Mesendoderm (in vitro differentiated cells): ENCODE results near the gene FRMD3.

Source experiments
- DNase-seq: peaks from one replicate; pipeline ENCODE4 v3.0.0; 2013
- H2AK5ac ChIP-seq: 2 replicates; pipeline ENCODE4 v1.6.1; 2013; ENCODE audit warnings: low read length, inconsistent platforms
- H2BK120ac ChIP-seq: 2 replicates; pipeline ENCODE4 v1.6.1; 2013; ENCODE audit warnings: low read depth, mild to moderate bottlenecking, low read length, moderate library complexity, mixed read lengths
- H2BK15ac ChIP-seq: replicated peaks from 2 replicates; pipeline ENCODE4 v1.6.1; 2013; ENCODE audit warnings: low read depth, mild to moderate bottlenecking, moderate library complexity
- H2BK5ac ChIP-seq: 2 replicates; pipeline ENCODE4 v1.6.1; 2013; ENCODE audit warnings: low read length, inconsistent platforms
- H3K18ac ChIP-seq: 2 replicates; pipeline ENCODE4 v1.6.1; 2013; ENCODE audit warnings: mild to moderate bottlenecking, low read length, mixed read lengths
- H3K23ac ChIP-seq: one replicate; pipeline ENCODE4 v1.6.1; 2013; ENCODE audit warnings: low read length
- H3K27ac ChIP-seq: 2 replicates; pipeline ENCODE4 v1.5.1; 2013; ENCODE audit warnings: low read depth, mild to moderate bottlenecking, inconsistent platforms, low read length, moderate library complexity
- H3K27me3 ChIP-seq: 2 replicates; pipeline ENCODE4 v1.6.1; 2013; ENCODE audit warnings: low read length, control low read depth, mild to moderate bottlenecking, inconsistent platforms; ENCODE audit not compliant: insufficient read depth, poor library complexity
- H3K36me3 ChIP-seq: 2 replicates; pipeline ENCODE4 v1.6.1; 2013; ENCODE audit warnings: low read length, inconsistent platforms; ENCODE audit not compliant: control insufficient read depth, insufficient read depth
- H3K4ac ChIP-seq: one replicate; pipeline ENCODE4 v1.6.1; 2013; ENCODE audit warnings: low read depth, mild to moderate bottlenecking, low read length, moderate library complexity
- H3K4me1 ChIP-seq: 2 replicates; pipeline ENCODE4 v1.6.1; 2013; ENCODE audit warnings: low read depth, low read length, inconsistent platforms; ENCODE audit not compliant: control insufficient read depth
- H3K4me2 ChIP-seq: 2 replicates; pipeline ENCODE4 v1.6.1; 2013; ENCODE audit warnings: low read length
- H3K4me3 ChIP-seq: 2 replicates; pipeline ENCODE4 v1.5.1; 2013; ENCODE audit warnings: mild to moderate bottlenecking, low read length
- H3K56ac ChIP-seq: one replicate; pipeline ENCODE4 v1.6.1; 2013; ENCODE audit warnings: low read length
- H3K79me1 ChIP-seq: 2 replicates; pipeline ENCODE4 v1.6.1; 2013; ENCODE audit warnings: low read length, inconsistent platforms
- H3K79me2 ChIP-seq: 2 replicates; pipeline ENCODE4 v1.6.1; 2013; ENCODE audit warnings: mild to moderate bottlenecking, low read length; ENCODE audit not compliant: control insufficient read depth, insufficient read depth
- H3K9ac ChIP-seq: 2 replicates; pipeline ENCODE4 v1.6.1; 2013; ENCODE audit warnings: low read length, inconsistent platforms
- H4K5ac ChIP-seq: one replicate; pipeline ENCODE4 v1.6.1; 2013; ENCODE audit warnings: low read length
- H4K8ac ChIP-seq: one replicate; pipeline ENCODE4 v1.6.1; 2013; ENCODE audit warnings: low read depth, mild to moderate bottlenecking, control low read depth, low read length, moderate library complexity
- WGBS: extraction: QIAGEN DNeasy Blood & Tissue Kit; methylation state at CpG from one replicate; pipeline ENCODE4 v1.1.7; 2013; ENCODE audit warnings: low lambda C conversion rate, missing lambda C conversion rate; ENCODE audit not compliant: insufficient coverage; ENCODE audit errors: extremely low coverage; 5-methylcytosine and 5-hydroxymethylcytosine counted together

The FRMD3 gene

GRCh38 chr9:83419961-83420360 lies 118.2 kb downstream of the FRMD3 start:
- no CpG with 5 or more reads among the region's 4 CpGs for WGBS

GRCh38 chr9:83418283-83418682 lies 119.9 kb downstream of the FRMD3 start:
- no peak overlapping the region for H3K23ac ChIP-seq
- H3K27me3 ChIP-seq, result no peaks in the 10 kb centered on the region
- no peak overlapping the region for H3K9ac ChIP-seq
- H3K4me3 ChIP-seq, result no peak overlapping the region
- no peak overlapping the region for H4K5ac ChIP-seq
- no peak overlapping the region for H4K8ac ChIP-seq
- no peaks in the 10 kb centered on the region for H3K4me1 ChIP-seq
- no peaks in the 10 kb centered on the region for H3K79me1 ChIP-seq
- H3K27ac ChIP-seq, result no peak overlapping the region
- no peak overlapping the region for H2BK5ac ChIP-seq
- no peak overlapping the region for H3K56ac ChIP-seq
- no peak overlapping the region for H2AK5ac ChIP-seq
- no peak overlapping the region for H2BK15ac ChIP-seq
- no peak overlapping the region for H3K18ac ChIP-seq
- no peak overlapping the region for H3K4ac ChIP-seq
- no peaks in the 10 kb centered on the region for H3K79me2 ChIP-seq
- H2BK120ac ChIP-seq, result no peak overlapping the region
- no peaks in the 10 kb centered on the region for H3K36me3 ChIP-seq
- no peak for DNase-seq
- WGBS, result no CpG with 5 or more reads among the region's 1 CpG
- H3K4me2 ChIP-seq, result no peak overlapping the region

More at GRCh38 chr9:83419961-83420360, 118.2 kb downstream of the FRMD3 start:
- H3K4me2 ChIP-seq, result no peak overlapping the region
- H3K27me3 ChIP-seq, result no peaks in the 10 kb centered on the region
- no peak overlapping the region for H2AK5ac ChIP-seq
- H4K8ac ChIP-seq, result no peak overlapping the region
- H2BK120ac ChIP-seq, result no peak overlapping the region
- no peak overlapping the region for H3K56ac ChIP-seq
- H3K4me1 ChIP-seq, result no peaks in the 10 kb centered on the region
- H3K23ac ChIP-seq, result no peak overlapping the region
- H3K9ac ChIP-seq, result no peak overlapping the region
- H3K79me2 ChIP-seq, result no peaks in the 10 kb centered on the region
- H3K18ac ChIP-seq, result no peak overlapping the region
- no peaks in the 10 kb centered on the region for H3K36me3 ChIP-seq
- H3K27ac ChIP-seq, result no peak overlapping the region
- no peak overlapping the region for H4K5ac ChIP-seq
- H3K4ac ChIP-seq, result no peak overlapping the region
- H3K4me3 ChIP-seq, result no peak overlapping the region
- DNase-seq, result no peak
- H3K79me1 ChIP-seq, result no peaks in the 10 kb centered on the region
- H2BK5ac ChIP-seq, result no peak overlapping the region
- H2BK15ac ChIP-seq, result no peak overlapping the region

- Histone ChIP-seq H3K27me3 (no peaks in the 10 kb centered on the region), H3K4me2 (no peak overlapping the region), H3K9ac (no peak overlapping the region), H2BK15ac (no peak overlapping the region), H2AK5ac (no peak overlapping the region), H4K5ac (no peak overlapping the region), H3K27ac (no peak overlapping the region), H4K8ac (no peak overlapping the region), H3K4ac (no peak overlapping the region), H3K4me1 (no peaks in the 10 kb centered on the region), H3K18ac (no peak overlapping the region), H2BK120ac (no peak overlapping the region), H3K36me3 (no peaks in the 10 kb centered on the region), H3K4me3 (no peak overlapping the region), H3K23ac (no peak overlapping the region), H3K79me2 (no peaks in the 10 kb centered on the region), H3K79me1 (no peaks in the 10 kb centered on the region), H2BK5ac (no peak overlapping the region), H3K56ac (no peak overlapping the region)
- no peak for DNase-seq
- WGBS, result no CpG with 5 or more reads among the region's 4 CpGs
Observed at GRCh38 chr9:83413367-83413766, 124.8 kb downstream of the FRMD3 start.

GRCh38 chr9:83410701-83411100 lies 127.5 kb downstream of the FRMD3 start:
- H2AK5ac ChIP-seq, result no peak overlapping the region
- no peak overlapping the region for H3K4me3 ChIP-seq
- no peak overlapping the region for H3K27ac ChIP-seq
- H3K9ac ChIP-seq, result no peak overlapping the region
- no CpG with 5 or more reads among the region's 5 CpGs for WGBS
- H2BK15ac ChIP-seq, result no peak overlapping the region
- no peaks in the 10 kb centered on the region for H3K27me3 ChIP-seq
- H2BK5ac ChIP-seq, result no peak overlapping the region
- H3K56ac ChIP-seq, result no peak overlapping the region
- DNase-seq, result no peak
- no peak overlapping the region for H3K23ac ChIP-seq
- no peak overlapping the region for H3K4me2 ChIP-seq
- no peak overlapping the region for H3K4ac ChIP-seq
- no peak overlapping the region for H4K8ac ChIP-seq
- H3K18ac ChIP-seq, result no peak overlapping the region
- no peaks in the 10 kb centered on the region for H3K79me2 ChIP-seq
- no peaks in the 10 kb centered on the region for H3K36me3 ChIP-seq
- H3K4me1 ChIP-seq, result no peaks in the 10 kb centered on the region
- H3K79me1 ChIP-seq, result no peaks in the 10 kb centered on the region
- no peak overlapping the region for H2BK120ac ChIP-seq
- no peak overlapping the region for H4K5ac ChIP-seq

- Histone ChIP-seq H3K79me2 (no peaks in the 10 kb centered on the region), H3K18ac (no peak overlapping the region), H2BK5ac (no peak overlapping the region), H3K4me1 (no peaks in the 10 kb centered on the region), H3K27ac (no peak overlapping the region), H3K4ac (no peak overlapping the region), H3K56ac (no peak overlapping the region), H3K9ac (no peak overlapping the region), H3K4me3 (no peak overlapping the region), H3K27me3 (no peaks in the 10 kb centered on the region), H3K79me1 (no peaks in the 10 kb centered on the region), H4K5ac (no peak overlapping the region), H4K8ac (no peak overlapping the region), H3K36me3 (no peaks in the 10 kb centered on the region), H2BK120ac (no peak overlapping the region), H3K23ac (no peak overlapping the region), H2BK15ac (no peak overlapping the region), H2AK5ac (no peak overlapping the region), H3K4me2 (no peak overlapping the region)
- no peak for DNase-seq
- no CpG with 5 or more reads among the region's 3 CpGs for WGBS
Observed at GRCh38 chr9:83406921-83407320, 131.3 kb downstream of the FRMD3 start.

GRCh38 chr9:83405759-83406158 lies 132.4 kb downstream of the FRMD3 start:
- no peak overlapping the region for H3K27ac ChIP-seq
- H2BK15ac ChIP-seq, result no peak overlapping the region
- no peak overlapping the region for H3K4me2 ChIP-seq
- H3K4me3 ChIP-seq, result no peak overlapping the region
- no peak overlapping the region for H2AK5ac ChIP-seq
- H3K9ac ChIP-seq, result no peak overlapping the region
- DNase-seq, result peak; percentile 33
- H2BK120ac ChIP-seq, result no peak overlapping the region
- no peaks in the 10 kb centered on the region for H3K4me1 ChIP-seq
- no peak overlapping the region for H3K4ac ChIP-seq
- no peak overlapping the region for H3K56ac ChIP-seq
- H3K23ac ChIP-seq, result no peak overlapping the region
- H3K79me2 ChIP-seq, result no peaks in the 10 kb centered on the region
- no CpG with 5 or more reads among the region's 4 CpGs for WGBS
- H3K79me1 ChIP-seq, result no peaks in the 10 kb centered on the region
- H3K18ac ChIP-seq, result no peak overlapping the region
- no peaks in the 10 kb centered on the region for H3K27me3 ChIP-seq
- no peak overlapping the region for H2BK5ac ChIP-seq
- no peak overlapping the region for H4K5ac ChIP-seq
- no peak overlapping the region for H4K8ac ChIP-seq
- no peaks in the 10 kb centered on the region for H3K36me3 ChIP-seq
